ENCODE measurements around the gene GLDC.
"Not testable (repeated sequence)": the region's sequence is repeated elsewhere in the genome, so short reads cannot be mapped to it uniquely, and the experiment has no call there.

GLDC gene

GRCh38 chr9:6630502-6631206, 14.9 kb downstream of the GLDC start:
- no peak for DNase-seq (ENCODE audit: low read depth in 1 of 2, low spot score in 1 of 2)
- peaks cover 3% of the 10 kb centered on the region for H3K27me3 ChIP-seq (ENCODE audit: insufficient read depth, poor library complexity, severe bottlenecking)
- no peak for TF ChIP-seq SPI1 (IDR thresholded peaks at IDR 0.05; ENCODE audit: borderline replicate concordance, low read depth)
- no peak for TF ChIP-seq POLR2AphosphoS5 (IDR thresholded peaks at IDR 0.05; ENCODE audit: low read depth)
- TF ChIP-seq REST (IDR thresholded peaks at IDR 0.05; ENCODE audit: insufficient replicate concordance, low read depth): no peak
- no peak for TF ChIP-seq GABPA (IDR thresholded peaks at IDR 0.05; ENCODE audit: low read depth)
- TF ChIP-seq CTCF (IDR thresholded peaks at IDR 0.05; ENCODE audit: insufficient read depth, low read length): no peak
- H3K4me3 ChIP-seq (replicated peaks; ENCODE audit: insufficient read depth, low read length): no peak overlapping the region
- no peak overlapping the region for H3K27ac ChIP-seq (replicated peaks)

GRCh38 chr9:6628704-6629103, 16.8 kb downstream of the GLDC start:
- TF ChIP-seq SPI1 (IDR thresholded peaks at IDR 0.05; ENCODE audit: borderline replicate concordance, low read depth) (no peak), REST (IDR thresholded peaks at IDR 0.05; ENCODE audit: insufficient replicate concordance, low read depth) (no peak), GABPA (IDR thresholded peaks at IDR 0.05; ENCODE audit: low read depth) (no peak), POLR2AphosphoS5 (IDR thresholded peaks at IDR 0.05; ENCODE audit: low read depth) (no peak), CTCF (IDR thresholded peaks at IDR 0.05; ENCODE audit: insufficient read depth, low read length) (no peak)

GRCh38 chr9:6625363-6625762, 20.2 kb downstream of the GLDC start:
- peaks cover 3% of the 10 kb centered on the region for H3K27me3 ChIP-seq (ENCODE audit: insufficient read depth, poor library complexity, severe bottlenecking)
- TF ChIP-seq SPI1 (IDR thresholded peaks at IDR 0.05; ENCODE audit: borderline replicate concordance, low read depth): no peak
- TF ChIP-seq GABPA (IDR thresholded peaks at IDR 0.05; ENCODE audit: low read depth): no peak
- TF ChIP-seq REST (IDR thresholded peaks at IDR 0.05; ENCODE audit: insufficient replicate concordance, low read depth): no peak
- TF ChIP-seq POLR2AphosphoS5 (IDR thresholded peaks at IDR 0.05; ENCODE audit: low read depth): no peak
- no peak for TF ChIP-seq CTCF (IDR thresholded peaks at IDR 0.05; ENCODE audit: insufficient read depth, low read length)
- no peak overlapping the region for H3K27ac ChIP-seq (replicated peaks)
- no peak overlapping the region for H3K4me3 ChIP-seq (replicated peaks; ENCODE audit: insufficient read depth, low read length)
- no peak for DNase-seq (ENCODE audit: low read depth in 1 of 2, low spot score in 1 of 2)

More at GRCh38 chr9:6628704-6629103, 16.8 kb downstream of the GLDC start:
- DNase-seq (ENCODE audit: low read depth in 1 of 2, low spot score in 1 of 2): peak in 1 of 2 experiments; percentile 3
- Histone ChIP-seq H3K4me3 (replicated peaks; ENCODE audit: insufficient read depth, low read length) (no peak overlapping the region), H3K27me3 (ENCODE audit: insufficient read depth, poor library complexity, severe bottlenecking) (peaks cover 3% of the 10 kb centered on the region), H3K27ac (replicated peaks) (no peak overlapping the region)

- not testable (repeated sequence) for H3K27ac ChIP-seq (replicated peaks); DNase-seq (ENCODE audit: low read depth in 1 of 2, low spot score in 1 of 2); H3K27me3 ChIP-seq (ENCODE audit: insufficient read depth, poor library complexity, severe bottlenecking); H3K4me3 ChIP-seq (replicated peaks; ENCODE audit: insufficient read depth, low read length)
Measured at GRCh38 chr9:6622784-6623183, 22.7 kb downstream of the GLDC start.
